AG04449 (cell line): ENCODE results near the gene RELN.

Experiments used
- CTCF ChIA-PET: fragments of 350-600 bp; formaldehyde crosslinking; extraction: SDS; loops from one replicate; lab custom pipeline; 2021; ENCODE audit warnings: antibody characterized with exemption; lab: Yijun Ruan, JAX
- POLR2A ChIA-PET: fragments of 400-600, 350-600 bp; formaldehyde crosslinking; extraction: SDS; loops from one replicate; lab custom pipeline; 2020; ENCODE audit warnings: antibody characterized with exemption, inconsistent platforms; lab: Yijun Ruan, JAX
- DNase-seq: peaks from one replicate; pipeline ENCODE4 v3.0.0-alpha.2; 2010; ENCODE audit warnings: low read depth, low spot score
- H3K4me3 ChIP-seq: 2 replicates; pipeline ENCODE4 v1.5.1; 2011; ENCODE audit warnings: low read depth, mild to moderate bottlenecking, control low read depth, low read length
- CTCF ChIP-seq: IDR thresholded peaks from one replicate; pipeline ENCODE4 v1.5.1; 2011; ENCODE audit warnings: mild to moderate bottlenecking, moderate library complexity, low read length, control low read depth, inconsistent platforms; ENCODE audit not compliant: insufficient read depth; ENCODE audit errors: missing control alignments

RELN gene

GRCh38 chr7:103813970-103814369 is 175.5 kb downstream of the RELN start:
- TF ChIP-seq CTCF: no peak
- no peak for DNase-seq
- POLR2A ChIA-PET: no interaction called here
- H3K4me3 ChIP-seq: no peak overlapping the region
- CTCF ChIA-PET: no interaction called here

DNA sequence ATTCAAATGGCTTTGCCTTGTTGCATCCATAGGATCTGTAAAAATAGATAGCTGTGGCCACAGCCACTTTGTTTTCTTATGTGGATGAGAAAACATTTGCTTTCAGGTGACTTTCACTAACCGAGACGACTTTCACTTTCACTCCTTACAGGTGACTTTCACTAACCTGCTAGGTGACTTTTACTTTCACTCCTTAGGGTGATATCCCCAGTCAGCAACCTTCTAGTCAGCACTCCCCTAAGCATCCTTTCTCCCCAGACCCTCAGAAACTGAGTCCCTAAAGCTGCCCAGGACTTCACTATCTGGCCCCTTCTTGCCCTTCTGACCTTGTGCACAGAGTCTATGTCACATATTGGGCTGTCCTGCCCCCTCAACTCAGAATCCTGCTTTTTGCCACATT is 177.5 kb downstream of the RELN start:
- CTCF ChIA-PET: no interaction called here
- POLR2A ChIA-PET: no interaction called here
- no peak for TF ChIP-seq CTCF
- no peak for DNase-seq
- no peak overlapping the region for H3K4me3 ChIP-seq

GRCh38 chr7:103811290-103811689 is 178.2 kb downstream of the RELN start:
- no peak for TF ChIP-seq CTCF
- no peak overlapping the region for H3K4me3 ChIP-seq
- ChIA-PET CTCF (no interaction called here), POLR2A (no interaction called here)
- no peak for DNase-seq

GRCh38 chr7:103810112-103810744 is 179.2 kb downstream of the RELN start:
- DNase-seq: no peak
- H3K4me3 ChIP-seq: no peak overlapping the region
- ChIA-PET POLR2A (no interaction called here), CTCF (no interaction called here)
- no peak for TF ChIP-seq CTCF

DNA sequence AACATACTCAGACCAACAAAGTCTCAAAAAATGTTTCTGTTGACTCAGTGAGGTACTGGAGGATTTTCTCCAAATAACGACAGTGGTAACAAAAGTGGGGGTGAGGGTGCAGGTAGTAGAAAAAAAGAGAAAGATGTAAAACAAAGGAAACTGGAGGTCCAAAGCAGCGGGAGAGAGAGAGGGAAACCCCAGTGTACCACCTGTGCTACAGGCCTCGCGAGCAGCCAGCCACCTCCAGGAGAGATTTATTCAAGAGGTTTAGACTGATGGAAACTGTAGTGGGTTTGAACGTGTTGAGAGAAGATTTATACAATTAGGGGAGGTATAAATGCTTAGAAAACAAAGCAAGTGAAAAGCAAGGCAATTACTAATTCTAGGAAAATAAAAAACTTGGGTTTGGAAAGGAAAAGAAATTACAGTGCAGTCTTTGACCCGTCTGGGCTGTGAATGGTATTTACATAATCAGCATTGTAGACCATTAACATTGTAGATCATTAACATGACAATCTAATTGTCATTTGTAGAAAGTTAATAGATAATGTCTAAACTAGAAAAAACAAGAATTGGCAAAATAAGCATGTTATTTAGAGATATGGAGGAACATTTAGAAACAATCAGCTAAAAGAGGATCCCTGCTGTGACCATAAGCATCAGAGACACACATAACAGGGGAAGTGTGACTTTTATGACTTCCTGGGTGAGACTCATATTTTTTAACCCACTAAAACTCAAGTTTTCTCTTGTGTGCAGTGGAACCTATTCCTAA is 180.0 kb downstream of the RELN start:
- DNase-seq: no peak
- no peak for TF ChIP-seq CTCF
- POLR2A ChIA-PET: no interaction called here
- CTCF ChIA-PET: no interaction called here
- H3K4me3 ChIP-seq: no peak overlapping the region

DNA sequence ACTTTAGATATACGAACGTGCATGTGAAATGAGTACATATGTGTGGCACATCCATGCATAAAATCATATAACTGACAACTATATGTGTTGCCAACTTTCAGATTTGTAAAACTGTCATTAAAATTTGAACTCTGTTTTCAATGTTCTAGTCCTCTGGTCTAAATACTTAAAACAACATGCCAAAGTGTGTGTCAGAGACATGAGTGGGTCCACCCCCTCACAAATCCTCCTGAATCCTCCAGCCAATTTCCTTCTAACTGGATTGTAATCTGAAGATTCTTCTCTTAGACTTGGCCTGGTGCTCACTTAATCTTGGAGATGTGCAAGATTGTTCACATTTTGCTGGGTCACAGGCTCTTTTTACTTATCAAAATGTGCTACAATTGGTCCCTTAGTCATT is 184.1 kb downstream of the RELN start:
- POLR2A ChIA-PET: no interaction called here
- CTCF ChIA-PET: no interaction called here

More for the DNA sequence above, 184.1 kb downstream of the RELN start:
- DNase-seq: no peak
- no peak for TF ChIP-seq CTCF
- no peak overlapping the region for H3K4me3 ChIP-seq
